Liver (tissue), 3 donors: ENCODE data around the gene SOBP.

Source experiments
- ATF3 ChIP-seq: IDR thresholded peaks from 2 replicates; pipeline ENCODE4 v1.6.1; 2016; ENCODE audit warnings: antibody characterized with exemption
- CTCF ChIP-seq: fragments of 150-350 bp; IDR thresholded peaks from 2 replicates; pipeline ENCODE4 v1.5.1; 2017; ENCODE audit warnings: improper control_type of control experiment, low read depth, low read length; ENCODE audit not compliant: missing input control
- MAX ChIP-seq: IDR thresholded peaks from 2 replicates; pipeline ENCODE4 v1.6.1; 2016; ENCODE audit warnings: antibody characterized with exemption
- RAD21 ChIP-seq, 2 donors: IDR thresholded peaks; 2 replicates each; pipeline ENCODE4 v1.6.1; 2016; ENCODE audit warnings: antibody characterized with exemption in 2 of 2, mild to moderate bottlenecking in 2 of 2
- REST ChIP-seq: IDR thresholded peaks from 2 replicates; pipeline ENCODE4 v1.6.1; 2016; ENCODE audit warnings: antibody characterized with exemption, mild to moderate bottlenecking
- SP1 ChIP-seq: IDR thresholded peaks from 2 replicates; pipeline ENCODE4 v1.6.1; 2018; ENCODE audit warnings: antibody characterized with exemption, mild to moderate bottlenecking
- TAF1 ChIP-seq: conservative IDR thresholded peaks from 2 replicates; pipeline ENCODE4 v1.6.1; 2016; ENCODE audit warnings: antibody characterized with exemption, mild to moderate bottlenecking
- ZBTB33 ChIP-seq: IDR thresholded peaks from 2 replicates; pipeline ENCODE4 v1.6.1; 2016; ENCODE audit warnings: antibody characterized with exemption
- donor health status: healthy.
- donor health status: healthy.

GRCh38 chr6:107628878-107629277 lies 139.0 kb downstream of the SOBP start:
- no peak for TF ChIP-seq REST
- no peak for TF ChIP-seq ZBTB33
- TF ChIP-seq CTCF: no peak
- no peak for TF ChIP-seq ATF3
- no peak for TF ChIP-seq RAD21 (IDR thresholded peaks at IDR 0.05)
- no peak for TF ChIP-seq MAX
- TF ChIP-seq SP1: no peak
- no peak for TF ChIP-seq TAF1
